Right ventricle myocardium inferior (tissue), 1 donor: Measurements from ENCODE around the gene CSMD2. TPM values are rescaled to one million over a fixed set of nuclear protein-coding genes. Genes with fewer than 3 reads are reported as not detected.
"Not testable (repeated sequence)": the region's sequence is repeated elsewhere in the genome, so short reads cannot be mapped to it uniquely, and the experiment has no call there.

ENCODE experiments used
- ATAC-seq: fragments of 200-7000 bp; cut with Tn5 transposase; one replicate; pipeline ENCODE4 v1.9.1; 2020; ENCODE audit warnings: mild to moderate bottlenecking, moderate library complexity
- DNase-seq: peaks from one replicate; pipeline ENCODE4 v3.0.0; 2021; ENCODE audit errors: missing footprints
- intact Hi-C: fragments of 100-400 bp; cut with DNase I; formaldehyde crosslinking; loops from one replicate; pipeline ENCODE4 v1.11.0; 2022
- total RNA-seq: library from RNA; stranded (reverse); fragmentation: NEBNext Ultra II Directional; extraction: Animal tissue kit (Norgen Biotek cat#: 25700); gene quantifications from one replicate; pipeline ENCODE4 v1.2.1, GENCODE V29; 2021
- donor health status: DM: no; HTN: yes; CAD: no; lungs with severe emphysema.

CSMD2 gene
- total RNA-seq, 1 donor from 2014 or later = 0.32 TPM

DNA sequence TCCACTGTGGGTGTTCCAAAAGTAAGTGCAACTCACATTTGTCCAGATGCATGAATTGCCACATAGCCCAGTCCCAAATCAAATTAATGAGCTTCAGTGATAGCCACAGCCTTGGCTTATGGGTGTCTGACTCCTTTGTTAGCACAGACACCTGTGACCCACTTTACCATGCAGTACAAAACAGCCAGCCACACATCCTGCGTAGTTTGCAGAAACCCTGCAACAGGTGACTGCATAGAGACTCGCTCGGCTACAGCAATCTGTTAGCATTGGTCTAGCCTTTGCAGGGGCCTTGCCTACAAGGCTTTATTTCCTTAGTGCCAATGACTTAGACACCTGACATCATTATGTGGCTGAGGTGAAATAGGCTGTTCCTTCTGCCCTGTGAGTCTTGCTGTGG lies 135.5 kb downstream of the CSMD2 start:
- DNase-seq = no peak
- no peak for ATAC-seq
- intact Hi-C loops = no loop called here

DNA sequence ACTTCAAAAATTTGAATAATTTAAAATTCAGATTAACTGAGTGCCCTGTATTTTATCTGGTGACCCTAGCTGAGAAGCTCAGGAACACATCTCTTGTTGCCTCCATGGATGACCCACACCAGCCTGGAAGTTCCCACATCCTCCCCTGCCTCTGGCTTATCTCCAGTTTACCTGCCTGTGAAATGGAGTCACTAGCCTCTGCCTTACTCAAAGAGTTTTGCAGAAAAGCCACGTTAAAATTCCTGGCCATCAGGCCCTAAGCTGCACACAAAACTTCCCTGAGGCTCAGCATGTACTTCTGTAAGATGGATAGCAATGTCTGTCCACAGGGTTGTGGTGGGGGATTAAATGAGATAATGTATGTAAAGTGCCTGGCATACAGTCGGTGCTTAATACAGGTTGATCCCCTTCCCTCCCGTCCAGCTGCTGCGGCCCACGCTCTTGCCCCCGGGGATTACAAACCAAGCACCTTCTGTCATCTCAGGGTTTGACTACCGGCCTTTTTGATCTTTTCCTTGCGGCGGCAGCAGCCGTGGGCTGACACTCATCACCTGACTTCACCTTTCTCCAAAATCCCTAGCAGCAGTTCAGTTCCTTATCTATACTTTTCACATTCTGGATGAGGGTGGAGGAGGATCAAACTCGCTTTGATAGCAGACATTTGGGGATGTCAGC lies 136.5 kb downstream of the CSMD2 start:
- no peak for ATAC-seq
- no peak for DNase-seq
- intact Hi-C loops = no loop called here

DNA sequence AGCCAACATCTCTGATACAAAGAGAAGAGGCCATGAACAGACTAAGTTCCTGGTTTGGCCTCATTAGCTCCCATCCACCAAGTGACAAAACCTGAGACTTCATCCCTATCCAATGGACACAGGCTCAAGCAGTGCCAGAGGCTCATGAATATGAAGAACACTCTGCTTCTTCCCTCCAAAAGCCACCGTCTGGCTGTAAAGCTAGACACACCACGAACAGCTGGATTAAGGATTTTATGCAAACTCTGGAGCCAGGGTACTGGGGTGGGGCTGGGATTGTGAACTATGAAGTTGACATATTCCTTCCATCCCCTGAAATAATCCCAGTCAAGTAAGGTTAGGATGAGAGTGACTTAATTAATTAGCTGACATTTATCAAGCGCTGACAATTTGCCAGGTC lies 139.4 kb downstream of the CSMD2 start:
- ATAC-seq = no peak
- intact Hi-C loops = no loop called here
- no peak for DNase-seq

GRCh38 chr1:34024485-34024884 lies 140.5 kb downstream of the CSMD2 start:
- intact Hi-C loops = no loop called here
- DNase-seq (no peak), ATAC-seq (no peak)

DNA sequence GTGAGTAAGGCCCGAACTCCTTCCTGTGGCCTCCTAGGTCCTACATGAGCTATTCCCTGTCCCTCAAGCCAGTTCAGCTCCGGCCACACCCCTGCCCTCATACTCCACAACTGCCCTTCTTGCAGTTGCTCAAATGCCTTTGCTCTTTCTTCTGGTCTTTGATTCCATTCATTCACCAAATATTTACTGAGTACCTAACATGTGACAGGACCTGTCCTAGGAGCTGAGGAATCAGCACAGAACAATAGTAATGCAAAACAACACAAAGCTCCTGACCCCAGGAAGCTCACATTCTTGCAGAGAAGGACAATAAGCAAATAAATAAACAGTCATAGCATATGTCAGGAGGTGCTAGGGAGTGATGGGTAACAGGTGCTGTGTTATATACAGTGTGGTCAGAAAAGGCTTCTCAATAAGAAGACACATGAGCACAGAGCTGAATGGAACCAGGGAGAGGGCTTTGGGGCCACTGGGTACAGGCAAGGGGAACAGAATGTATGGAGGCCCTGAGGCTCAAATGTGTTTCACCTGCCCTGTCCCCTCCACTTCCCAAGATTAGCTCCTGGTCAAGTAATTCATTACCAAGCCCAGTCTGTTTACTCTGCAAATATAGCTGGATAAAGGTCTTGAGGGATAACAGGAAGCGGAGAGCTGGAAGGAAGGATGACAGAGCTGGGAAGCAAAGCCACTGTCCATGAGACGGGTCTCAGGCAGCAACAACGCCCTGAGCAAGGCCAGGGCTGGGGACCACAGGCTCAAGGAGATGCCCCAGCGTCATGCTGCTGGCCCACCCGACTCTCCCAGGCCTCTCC lies 145.1 kb downstream of the CSMD2 start:
- ATAC-seq (no peak), DNase-seq (no peak)

GRCh38 chr1:34018285-34018684 lies 146.7 kb downstream of the CSMD2 start:
- intact Hi-C loops = loop anchor here (10.0 kb wide), 1 partner anchor 283 kb away; no protein-coding TSS in a partner anchor
- ATAC-seq (no peak), DNase-seq (no peak)

More for the DNA sequence above, 145.1 kb downstream of the CSMD2 start:
- intact Hi-C loops = loop anchor here (10.0 kb wide), 1 partner anchor 285 kb away; no protein-coding TSS in a partner anchor

DNA sequence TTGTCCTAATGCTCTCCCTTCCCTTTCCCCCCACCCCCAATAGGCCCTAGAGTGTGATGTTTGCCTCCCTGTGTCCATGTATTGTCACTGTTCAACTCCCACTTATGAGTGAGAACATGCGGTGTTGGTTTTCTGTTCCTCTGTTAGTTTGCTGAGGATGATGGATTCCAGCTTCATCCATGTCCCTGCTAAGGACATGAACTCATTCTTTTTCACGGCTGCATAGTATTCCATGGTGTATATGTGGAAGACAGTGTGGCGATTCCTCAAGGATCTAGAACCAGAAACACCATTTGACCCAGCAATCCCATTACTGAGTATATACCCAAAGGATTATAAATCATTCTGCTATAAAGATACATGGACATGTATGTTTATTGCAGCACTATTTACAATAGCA lies 148.7 kb downstream of the CSMD2 start:
- ATAC-seq, DNase-seq: not testable (repeated sequence)
- intact Hi-C loops = loop anchor here (10.0 kb wide), 1 partner anchor 281 kb away; no protein-coding TSS in a partner anchor

- intact Hi-C loops = loop anchor here (5.0 to 10.0 kb wide), 2 partner anchors 42 to 279 kb away; no protein-coding TSS in a partner anchor
- no peak for DNase-seq
- peak; percentile 76 for ATAC-seq
These were observed 150.9 kb downstream of the CSMD2 start for GRCh38 chr1:34013958-34014737.

GRCh38 chr1:34013136-34013535 lies 151.9 kb downstream of the CSMD2 start:
- intact Hi-C loops = loop anchor here (5.0 to 10.0 kb wide), 2 partner anchors 41 to 278 kb away; no protein-coding TSS in a partner anchor
- DNase-seq (no peak), ATAC-seq (no peak)

DNA sequence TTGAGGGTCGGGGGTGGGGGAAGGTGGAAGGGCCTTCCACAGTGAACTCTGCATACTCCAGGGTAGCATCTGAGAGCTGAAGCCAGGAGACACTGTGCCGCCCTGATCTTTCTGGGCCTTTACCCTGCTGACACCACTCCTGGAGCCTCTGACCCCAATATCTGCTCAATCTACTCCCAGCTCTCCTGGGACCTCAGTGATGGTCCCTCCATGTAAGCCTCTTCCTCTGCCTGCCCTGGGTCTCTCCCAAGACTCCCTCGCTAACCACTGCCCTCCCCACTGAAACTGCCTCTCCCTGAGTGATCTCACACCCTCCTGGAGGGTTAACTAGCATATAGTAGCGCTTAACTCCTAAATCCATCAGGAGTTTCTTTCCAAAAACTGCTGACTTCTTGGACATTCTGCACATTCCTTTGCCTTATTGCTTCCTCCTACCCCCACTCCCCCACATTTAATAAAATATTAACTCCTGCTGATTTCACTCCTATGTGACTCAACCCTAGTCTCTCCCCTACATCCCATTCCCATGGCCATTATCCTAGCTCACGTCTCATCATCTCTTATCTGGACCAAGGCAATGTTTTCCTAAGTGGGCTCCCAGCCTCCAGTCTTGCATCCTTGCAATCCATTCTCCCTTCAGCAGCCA lies 155.6 kb downstream of the CSMD2 start:
- DNase-seq (no peak), ATAC-seq (no peak)
- intact Hi-C loops = no loop called here

GRCh38 chr1:34007760-34008159 lies 157.3 kb downstream of the CSMD2 start:
- ATAC-seq = no peak
- intact Hi-C loops = no loop called here
- DNase-seq = no peak

DNA sequence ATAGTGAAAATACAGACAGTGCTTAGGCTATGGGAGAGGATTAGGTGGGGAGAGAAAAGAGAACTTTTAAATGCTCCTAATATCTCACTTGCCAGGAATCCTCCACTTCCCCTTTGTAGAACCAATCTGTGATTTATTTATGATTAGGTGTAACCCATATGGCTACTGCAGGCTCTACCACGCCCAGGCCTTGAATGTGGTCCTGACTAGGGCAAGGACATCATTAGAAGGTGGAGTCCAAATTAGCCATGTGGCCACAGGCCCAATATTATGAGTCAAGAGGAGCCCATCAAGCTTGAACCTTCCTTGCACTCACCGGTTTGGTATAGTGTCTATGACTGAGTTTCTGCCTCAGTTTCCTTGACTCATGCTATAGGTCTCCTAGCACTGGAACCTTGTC lies 159.7 kb downstream of the CSMD2 start:
- intact Hi-C loops = no loop called here
- ATAC-seq (no peak), DNase-seq (no peak)

DNA sequence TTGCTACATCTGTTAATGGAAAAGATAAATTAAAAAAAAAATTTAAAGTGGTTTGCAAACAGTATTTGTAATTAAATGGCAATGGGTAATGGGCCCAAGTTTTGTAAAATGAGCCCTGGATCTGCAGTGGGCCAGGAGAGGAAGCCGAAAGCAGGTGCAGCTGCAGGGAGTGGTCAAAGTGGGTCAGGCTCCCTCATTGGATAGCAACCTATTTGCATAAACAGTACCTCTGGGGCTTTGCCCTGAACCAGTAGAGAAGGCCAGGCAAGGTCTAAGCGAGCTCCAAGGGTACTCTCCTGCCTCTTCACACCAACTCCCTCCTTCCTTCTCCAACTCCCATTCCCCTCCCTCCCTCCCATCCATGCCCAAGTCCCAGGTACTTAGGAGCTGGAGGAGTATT lies 162.2 kb downstream of the CSMD2 start:
- intact Hi-C loops = no loop called here
- DNase-seq (no peak), ATAC-seq (no peak)

DNA sequence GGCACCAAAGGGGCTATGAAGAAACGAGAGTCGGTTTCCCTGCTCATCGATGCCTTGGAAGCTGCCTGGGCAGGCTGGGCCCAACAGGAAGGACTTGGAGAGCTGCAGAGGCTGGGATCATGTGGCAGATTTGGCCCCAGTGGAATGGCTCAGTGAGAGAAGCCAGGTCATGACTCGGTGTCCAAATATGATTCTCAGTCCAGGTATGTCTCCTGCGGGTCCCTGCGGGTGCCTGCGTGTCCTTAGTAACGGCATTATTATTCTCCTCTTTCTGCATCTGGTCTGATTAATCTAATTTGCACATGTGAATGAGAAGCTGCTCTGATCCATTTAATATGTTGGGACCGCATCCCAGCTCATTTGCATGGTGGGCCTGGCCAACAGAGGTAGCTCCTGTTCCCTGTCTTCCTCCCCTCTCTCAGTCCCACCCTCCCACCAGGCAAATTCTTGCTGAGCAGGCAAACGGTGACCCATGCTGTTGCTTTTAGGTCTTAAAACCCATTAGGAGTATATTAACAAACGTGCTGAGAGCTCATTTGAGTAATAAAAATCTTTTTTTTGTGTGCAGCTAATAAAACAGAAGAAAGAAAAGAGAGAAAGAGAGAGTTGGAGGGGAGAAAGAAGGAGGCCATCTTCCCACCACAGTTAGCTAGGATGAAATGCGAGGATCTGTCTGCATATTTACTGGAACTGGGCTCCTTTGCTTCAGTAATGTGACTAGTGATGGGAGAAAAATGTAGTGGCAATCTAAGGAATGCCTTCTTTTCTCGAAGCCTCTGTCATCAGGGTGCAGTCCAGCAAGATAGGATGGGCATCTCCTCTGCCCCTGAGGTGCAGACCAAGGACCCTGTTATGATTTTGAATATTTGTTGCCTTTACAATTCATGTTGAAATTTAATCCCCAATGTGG lies 167.6 kb downstream of the CSMD2 start:
- ATAC-seq (no peak), DNase-seq (no peak)
- intact Hi-C loops = no loop called here

DNA sequence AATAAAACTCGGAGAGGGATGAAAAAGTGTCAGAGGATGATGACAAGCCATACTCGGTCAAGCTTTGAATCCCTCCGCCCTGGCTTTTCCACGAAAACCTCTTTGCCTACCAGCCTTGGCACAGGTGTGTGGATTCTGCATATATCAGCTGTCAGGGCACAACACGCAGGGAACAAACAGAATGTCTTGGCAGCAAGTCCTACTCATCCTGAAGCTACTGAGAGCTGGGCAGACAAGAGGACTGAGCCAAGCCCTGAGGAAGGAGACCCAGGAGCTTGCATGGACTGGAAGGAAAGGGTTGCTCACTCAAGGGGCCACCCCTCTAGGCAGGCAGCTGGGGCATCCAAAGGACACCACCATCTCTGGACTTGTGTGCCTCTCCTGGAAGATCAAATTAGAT lies 168.7 kb downstream of the CSMD2 start:
- ATAC-seq (peak; percentile 28), DNase-seq (no peak)
- intact Hi-C loops = no loop called here

- ATAC-seq (no peak), DNase-seq (no peak)
- intact Hi-C loops = no loop called here
These were observed 171.7 kb downstream of the CSMD2 start for GRCh38 chr1:33993301-33993700.

- no peak for ATAC-seq
- no peak for DNase-seq
- intact Hi-C loops = no loop called here
These were observed 174.7 kb downstream of the CSMD2 start for GRCh38 chr1:33990281-33990680.

DNA sequence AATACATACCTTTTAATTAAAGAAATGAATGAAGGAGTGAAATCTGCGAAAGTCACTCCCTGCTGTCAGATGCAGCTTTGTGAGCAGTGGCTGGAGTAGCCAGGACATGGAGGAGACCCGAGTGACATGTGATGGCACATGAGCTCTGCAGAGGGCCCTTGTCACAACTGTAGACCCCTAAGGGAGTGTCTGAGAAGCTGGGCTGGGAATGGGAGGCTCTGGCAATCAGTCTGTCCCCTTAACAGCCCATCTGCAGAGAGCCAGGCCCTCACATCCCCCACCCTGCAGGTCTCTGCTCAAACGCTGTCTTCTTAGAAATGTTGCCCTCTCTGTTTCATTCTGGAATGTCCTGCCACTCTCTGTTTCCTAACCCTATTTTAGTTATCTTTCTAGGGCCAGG lies 176.9 kb downstream of the CSMD2 start:
- no peak for ATAC-seq
- DNase-seq = no peak
- intact Hi-C loops = no loop called here
